CD8-positive, alpha-beta memory T cell (primary cell): ENCODE results near the gene IL18BP. TPM values are rescaled to one million over a fixed set of nuclear protein-coding genes. Genes with fewer than 3 reads are reported as not detected.
A peak's percentile ranks its signal among the peaks of the same experiment; 100 is the strongest.

Experiments
- CTCF ChIA-PET: fragments of 350-600 bp; sonication (Branson Sonifier 250); formaldehyde crosslinking; loops from one replicate; lab custom pipeline; 2021; ENCODE audit warnings: antibody characterized with exemption; lab: Charles Lee
- POLR2A ChIA-PET: fragments of 350-600 bp; sonication (Branson Sonifier 250); formaldehyde crosslinking; loops from one replicate; lab custom pipeline; 2021; ENCODE audit warnings: antibody characterized with exemption; lab: Charles Lee
- DNase-seq, 5 donors: peaks; one replicate each; pipeline versions ENCODE4 v3.0.0 to v3.0.0-alpha.2; 2020 to 2022; ENCODE audit warnings: mixed read lengths in 1 of 5
- H3K27ac ChIP-seq: one replicate; pipeline ENCODE4 v1.7.0; 2013; ENCODE audit warnings: low read depth, mild to moderate bottlenecking, low read length, moderate library complexity
- H3K27me3 ChIP-seq: 2 replicates; pipeline ENCODE4 v1.7.0; 2013; ENCODE audit warnings: low read length, mild to moderate bottlenecking; ENCODE audit not compliant: insufficient read depth, poor library complexity, severe bottlenecking
- H3K36me3 ChIP-seq: 2 replicates; pipeline ENCODE4 v1.7.0; 2013; ENCODE audit warnings: mild to moderate bottlenecking, low read length, moderate library complexity; ENCODE audit not compliant: insufficient read depth
- H3K4me1 ChIP-seq: 2 replicates; pipeline ENCODE4 v1.7.0; 2013; ENCODE audit warnings: mild to moderate bottlenecking, low read length, moderate library complexity; ENCODE audit not compliant: insufficient read depth
- H3K4me3 ChIP-seq: 2 replicates; pipeline ENCODE4 v1.7.0; 2013; ENCODE audit warnings: mild to moderate bottlenecking, low read length
- H3K9me3 ChIP-seq: 2 replicates; pipeline ENCODE4 v1.7.0; 2013; ENCODE audit warnings: mild to moderate bottlenecking, low read length
- H3K27ac Mint-ChIP-seq, 8 donors: one replicate each; pipeline ENCODE4 v1.8.0; 2020 to 2021; ENCODE audit warnings: mixed read lengths in 8 of 8, mild to moderate bottlenecking in 6 of 8, inconsistent platforms in 3 of 8, moderate library complexity in 3 of 8
- H3K27me3 Mint-ChIP-seq, 2 donors: one replicate each; pipeline ENCODE4 v1.8.0; 2020 to 2021; ENCODE audit warnings: mixed read lengths in 2 of 2, mild to moderate bottlenecking in 1 of 2, moderate library complexity in 1 of 2
- H3K36me3 Mint-ChIP-seq, 3 donors: one replicate each; pipeline ENCODE4 v1.8.0; 2020 to 2021; ENCODE audit warnings: mixed read lengths in 3 of 3, inconsistent platforms in 1 of 3, mild to moderate bottlenecking in 1 of 3
- H3K4me1 Mint-ChIP-seq, 3 donors: one replicate each; pipeline ENCODE4 v1.8.0; 2020 to 2021; ENCODE audit warnings: mixed read lengths in 3 of 3, inconsistent platforms in 1 of 3, mild to moderate bottlenecking in 1 of 3
- H3K4me3 Mint-ChIP-seq, 7 donors: one replicate each; pipeline ENCODE4 v1.8.0; 2020 to 2021; ENCODE audit warnings: mixed read lengths in 7 of 7, mild to moderate bottlenecking in 6 of 7, moderate library complexity in 4 of 7, inconsistent platforms in 2 of 7
- H3K9me3 Mint-ChIP-seq, 5 donors: one replicate each; pipeline ENCODE4 v1.8.0; 2020 to 2022; ENCODE audit warnings: mixed read lengths in 5 of 5, mild to moderate bottlenecking in 3 of 5, moderate library complexity in 2 of 5, inconsistent platforms in 1 of 5
- polyA plus RNA-seq: library from polyadenylated mRNA; unstranded; fragments of 300-500 nt; fragmentation: Illumina TruSeq; gene quantifications from one replicate; pipeline ENCODE4 v1.2.3, GENCODE V29; 2021
- total RNA-seq, 2 experiments: library from RNA; stranded (reverse); gene quantifications; one replicate each; pipeline ENCODE4 v1.2.3, GENCODE V29; 2021

The IL18BP gene
- total and polyA plus RNA-seq, 3 experiments from 2014 or later = 8.5 to 21.8 (median 9.5) TPM

DNA sequence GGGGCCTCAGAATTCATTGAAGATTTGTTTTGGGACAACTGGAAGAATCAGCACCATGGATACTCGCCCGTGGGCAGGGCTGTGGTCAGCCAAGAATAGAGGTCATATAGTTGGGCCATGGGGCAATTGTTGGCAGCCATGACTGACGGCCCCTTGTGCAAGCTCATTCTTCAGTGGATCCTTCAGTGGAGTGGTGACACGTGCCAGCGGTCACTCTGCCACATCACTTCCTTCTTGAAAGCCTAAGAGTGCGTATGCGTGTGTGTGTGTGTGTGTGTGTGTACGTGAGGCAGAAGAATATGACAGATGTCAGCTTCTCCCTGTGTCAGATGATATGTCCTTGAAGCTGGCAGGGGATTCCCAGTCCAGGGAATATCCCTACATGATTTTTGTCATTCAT is 1.8 kb upstream of the IL18BP start:
- peaks cover under 1% of the 10 kb centered on the region for H3K36me3 ChIP-seq
- no peaks in the 10 kb centered on the region for H3K9me3 Mint-ChIP-seq
- CTCF ChIA-PET = interaction anchor here (0.8 to 1.3 kb wide), 2 partner anchors 18 to 28 kb away, joined by 3 read pairs; no protein-coding TSS in a partner anchor
- H3K27ac Mint-ChIP-seq = peak overlapping the region in 2 of 8 donors; percentile 52 to 72
- H3K27me3 Mint-ChIP-seq = peaks cover 0 to 3% of the 10 kb centered on the region in 2 donors
- no peaks in the 10 kb centered on the region for H3K9me3 ChIP-seq
- H3K36me3 Mint-ChIP-seq = peaks cover 0 to 25% (median 8%) of the 10 kb centered on the region in 3 donors
- H3K4me3 ChIP-seq = no peak overlapping the region
- peaks cover 23 to 38% (median 24%) of the 10 kb centered on the region in 3 donors for H3K4me1 Mint-ChIP-seq
- DNase-seq = no peak
- no peak overlapping the region for H3K27ac ChIP-seq
- peaks cover 25% of the 10 kb centered on the region for H3K4me1 ChIP-seq
- H3K27me3 ChIP-seq = no peaks in the 10 kb centered on the region
- H3K4me3 Mint-ChIP-seq = peak overlapping the region in 1 of 7 donors; percentile 39
- POLR2A ChIA-PET = no interaction called here

DNA sequence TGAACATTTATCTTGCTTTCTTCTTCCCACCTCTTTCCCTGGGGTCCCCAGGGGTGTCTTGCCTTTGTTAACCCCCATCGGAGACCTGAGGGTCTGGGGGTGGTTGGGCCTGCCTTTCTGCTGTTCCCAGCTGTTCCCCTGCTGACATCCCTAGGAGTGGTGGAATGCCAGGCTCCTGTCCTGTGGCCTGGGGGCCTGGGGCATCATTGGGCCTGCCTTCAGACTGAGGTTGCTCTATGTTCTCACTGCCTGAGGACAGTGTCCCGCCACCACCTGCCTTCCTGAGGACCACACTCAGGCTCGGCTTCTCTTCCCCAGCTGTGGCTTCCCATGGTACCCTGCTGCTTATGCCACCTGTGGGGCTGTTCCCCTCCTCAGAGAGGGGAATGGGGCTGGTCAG is 1.1 kb upstream of the IL18BP start:
- POLR2A ChIA-PET = interaction anchor here (0.6 kb wide), 1 partner anchor 15 kb away, joined by 4 read pairs; no protein-coding TSS in a partner anchor
- H3K9me3 ChIP-seq = no peaks in the 10 kb centered on the region
- no peak for DNase-seq
- H3K36me3 Mint-ChIP-seq = peaks cover 0 to 32% (median 13%) of the 10 kb centered on the region in 3 donors
- peaks cover 25% of the 10 kb centered on the region for H3K4me1 ChIP-seq
- H3K36me3 ChIP-seq = peaks cover 7% of the 10 kb centered on the region
- H3K4me3 ChIP-seq = no peak overlapping the region
- CTCF ChIA-PET = interaction anchor here (0.8 to 1.3 kb wide), 2 partner anchors 10 to 28 kb away, joined by 3 read pairs; no protein-coding TSS in a partner anchor
- H3K27ac ChIP-seq = no peak overlapping the region
- H3K4me3 Mint-ChIP-seq = no peak overlapping the region
- no peaks in the 10 kb centered on the region for H3K27me3 ChIP-seq
- no peaks in the 10 kb centered on the region for H3K9me3 Mint-ChIP-seq
- peaks cover 25 to 42% (median 29%) of the 10 kb centered on the region in 3 donors for H3K4me1 Mint-ChIP-seq
- peak overlapping the region in 1 of 8 donors; percentile 87 for H3K27ac Mint-ChIP-seq
- H3K27me3 Mint-ChIP-seq = peaks cover 0 to 3% of the 10 kb centered on the region in 2 donors

DNA sequence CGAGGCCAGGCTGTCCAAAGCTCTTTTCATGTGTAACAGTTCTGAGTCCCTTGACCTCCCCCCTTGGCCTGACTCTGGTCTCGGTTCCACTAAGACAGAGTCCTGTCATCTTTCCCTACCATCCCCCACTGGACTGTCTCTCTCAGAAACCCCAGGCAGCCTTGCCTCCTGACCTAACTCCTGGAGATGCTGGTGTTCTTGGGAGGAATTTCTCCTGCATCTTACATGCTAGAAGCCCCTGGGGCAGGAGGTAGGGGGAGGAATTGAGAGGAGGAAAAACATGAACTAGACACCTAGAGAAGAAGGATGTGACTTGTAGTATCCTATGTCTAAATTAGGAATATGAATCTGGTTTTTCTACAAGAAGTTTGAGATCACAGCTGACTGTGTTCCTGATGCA is 648 bp upstream of the IL18BP start:
- Histone ChIP-seq H3K9me3 (no peaks in the 10 kb centered on the region), H3K4me1 (peaks cover 25% of the 10 kb centered on the region), H3K27me3 (no peaks in the 10 kb centered on the region), H3K36me3 (peaks cover 8% of the 10 kb centered on the region), H3K27ac (no peak overlapping the region), H3K4me3 (no peak overlapping the region)
- H3K4me3 Mint-ChIP-seq = peak overlapping the region in 5 of 7 donors; percentile 86 to 91 (median 88)
- no peak for DNase-seq
- H3K27ac Mint-ChIP-seq = peak overlapping the region in 7 of 8 donors; percentile 78 to 99 (median 95)
- ChIA-PET CTCF (interaction anchor here (1.3 kb wide), 1 partner anchor 10 kb away, joined by 3 read pairs; no protein-coding TSS in a partner anchor), POLR2A (interaction anchor here (0.6 kb wide), 1 partner anchor 15 kb away, joined by 4 read pairs; no protein-coding TSS in a partner anchor)
- peaks cover 0 to 35% (median 12%) of the 10 kb centered on the region in 3 donors for H3K36me3 Mint-ChIP-seq
- peaks cover 25 to 42% (median 29%) of the 10 kb centered on the region in 3 donors for H3K4me1 Mint-ChIP-seq
- H3K27me3 Mint-ChIP-seq = peaks cover 0 to 3% of the 10 kb centered on the region in 2 donors
- no peaks in the 10 kb centered on the region for H3K9me3 Mint-ChIP-seq

DNA sequence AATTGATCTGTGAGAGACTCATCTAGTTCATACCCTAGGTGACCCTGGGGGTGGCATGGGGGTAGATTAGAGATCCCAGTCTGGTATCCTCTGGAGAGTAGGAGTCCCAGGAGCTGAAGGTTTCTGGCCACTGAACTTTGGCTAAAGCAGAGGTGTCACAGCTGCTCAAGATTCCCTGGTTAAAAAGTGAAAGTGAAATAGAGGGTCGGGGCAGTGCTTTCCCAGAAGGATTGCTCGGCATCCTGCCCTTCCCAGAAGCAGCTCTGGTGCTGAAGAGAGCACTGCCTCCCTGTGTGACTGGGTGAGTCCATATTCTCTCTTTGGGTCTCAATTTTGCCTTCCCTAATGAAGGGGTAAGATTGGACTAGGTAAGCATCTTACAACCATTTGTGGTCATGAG is 653 bp downstream of the IL18BP start:
- H3K36me3 Mint-ChIP-seq = peaks cover 0 to 46% (median 12%) of the 10 kb centered on the region in 3 donors
- H3K9me3 Mint-ChIP-seq = no peaks in the 10 kb centered on the region
- H3K27ac ChIP-seq = peak overlapping the region; percentile 32
- POLR2A ChIA-PET = interaction anchor here (0.5 to 0.9 kb wide), 2 partner anchors 77 to 278 kb away, joined by 3 to 7 read pairs; no protein-coding TSS in a partner anchor
- H3K27me3 Mint-ChIP-seq = peaks cover 0 to 3% of the 10 kb centered on the region in 2 donors
- H3K4me1 Mint-ChIP-seq = peaks cover 25 to 42% (median 29%) of the 10 kb centered on the region in 3 donors
- peak overlapping the region; percentile 64 for H3K4me3 ChIP-seq
- no peaks in the 10 kb centered on the region for H3K9me3 ChIP-seq
- H3K27ac Mint-ChIP-seq = peak overlapping the region; percentile 78 to 99 (median 96)
- no peaks in the 10 kb centered on the region for H3K27me3 ChIP-seq
- H3K36me3 ChIP-seq = peaks cover 14% of the 10 kb centered on the region
- H3K4me1 ChIP-seq = peaks cover 25% of the 10 kb centered on the region
- peak overlapping the region; percentile 86 to 91 (median 90) for H3K4me3 Mint-ChIP-seq
- CTCF ChIA-PET = interaction anchor here (1.0 kb wide), 1 partner anchor 26 kb away, joined by 3 read pairs; no protein-coding TSS in a partner anchor
- no peak for DNase-seq

DNA sequence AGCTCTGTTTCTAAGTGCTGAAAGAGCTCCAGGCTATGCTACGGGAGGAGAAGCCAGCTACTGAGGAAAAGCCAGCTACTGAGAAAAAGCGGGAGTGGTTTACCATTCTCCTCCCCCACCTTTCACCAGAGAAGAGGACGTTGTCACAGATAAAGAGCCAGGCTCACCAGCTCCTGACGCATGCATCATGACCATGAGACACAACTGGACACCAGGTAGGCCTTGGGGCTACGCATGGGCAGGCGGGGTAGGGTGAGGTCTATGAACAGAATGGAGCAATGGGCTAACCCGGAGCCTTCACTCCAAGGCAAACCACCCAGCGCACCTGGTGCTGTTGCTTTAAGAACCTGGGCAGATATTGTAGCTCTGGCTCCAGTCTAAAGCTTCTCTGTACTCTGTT is 1.1 kb downstream of the IL18BP start:
- Mint-ChIP-seq H3K4me1 (peaks cover 25 to 42% (median 29%) of the 10 kb centered on the region in 3 donors), H3K36me3 (peaks cover 0 to 50% (median 12%) of the 10 kb centered on the region in 3 donors), H3K9me3 (no peaks in the 10 kb centered on the region), H3K27me3 (peaks cover 0 to 3% of the 10 kb centered on the region in 2 donors), H3K27ac (peak overlapping the region; percentile 78 to 99 (median 96)), H3K4me3 (peak overlapping the region; percentile 86 to 91 (median 90))
- H3K4me3 ChIP-seq = peak overlapping the region; percentile 64
- peaks cover 16% of the 10 kb centered on the region for H3K36me3 ChIP-seq
- ChIA-PET CTCF (interaction anchor here (1.0 to 1.1 kb wide), 2 partner anchors 16 to 25 kb away, joined by 3 to 4 read pairs; no protein-coding TSS in a partner anchor), POLR2A (interaction anchor here (0.5 to 0.9 kb wide), 2 partner anchors 77 to 279 kb away, joined by 3 to 7 read pairs; no protein-coding TSS in a partner anchor)
- DNase-seq = no peak
- H3K4me1 ChIP-seq = peaks cover 25% of the 10 kb centered on the region
- no peaks in the 10 kb centered on the region for H3K9me3 ChIP-seq
- peak overlapping the region; percentile 32 for H3K27ac ChIP-seq
- no peaks in the 10 kb centered on the region for H3K27me3 ChIP-seq

DNA sequence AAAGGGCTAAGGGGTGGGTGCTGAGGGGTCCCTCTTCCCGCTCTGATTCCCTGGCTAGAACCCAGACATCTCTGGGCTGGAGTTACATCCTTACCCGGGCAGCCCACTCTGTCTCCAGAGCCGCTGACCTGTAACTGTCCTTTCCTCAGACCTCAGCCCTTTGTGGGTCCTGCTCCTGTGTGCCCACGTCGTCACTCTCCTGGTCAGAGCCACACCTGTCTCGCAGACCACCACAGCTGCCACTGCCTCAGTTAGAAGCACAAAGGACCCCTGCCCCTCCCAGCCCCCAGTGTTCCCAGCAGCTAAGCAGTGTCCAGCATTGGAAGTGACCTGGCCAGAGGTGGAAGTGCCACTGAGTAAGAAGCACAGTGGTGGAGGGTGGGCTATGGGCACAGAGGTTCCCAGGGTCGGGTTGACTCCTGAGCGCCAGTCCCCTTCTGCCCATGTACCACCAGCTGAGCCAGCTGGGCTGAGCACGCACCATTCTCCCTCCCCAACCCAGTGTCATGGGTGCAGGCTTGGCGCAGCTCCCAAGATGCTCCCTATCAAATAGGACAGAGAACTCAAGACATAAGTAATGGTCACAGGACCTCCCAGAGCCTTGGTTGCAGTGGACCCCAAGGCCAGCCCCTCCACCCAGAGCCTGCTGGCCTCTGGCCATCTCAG is 1.6 kb downstream of the IL18BP start:
- no peak overlapping the region for H3K27ac ChIP-seq
- peaks cover 21% of the 10 kb centered on the region for H3K36me3 ChIP-seq
- ChIA-PET POLR2A (interaction anchor here (0.5 to 0.9 kb wide), 2 partner anchors 76 to 279 kb away, joined by 3 to 7 read pairs; no protein-coding TSS in a partner anchor), CTCF (interaction anchor here (1.0 to 1.1 kb wide), 2 partner anchors 15 to 25 kb away, joined by 3 to 4 read pairs; no protein-coding TSS in a partner anchor)
- H3K4me3 ChIP-seq = no peak overlapping the region
- peaks cover 25% of the 10 kb centered on the region for H3K4me1 ChIP-seq
- no peak for DNase-seq
- H3K27me3 ChIP-seq = no peaks in the 10 kb centered on the region
- H3K4me3 Mint-ChIP-seq = peak overlapping the region in 2 of 7 donors; percentile 54 to 86
- peaks cover 0 to 55% (median 12%) of the 10 kb centered on the region in 3 donors for H3K36me3 Mint-ChIP-seq
- H3K27me3 Mint-ChIP-seq = peaks cover 0 to 3% of the 10 kb centered on the region in 2 donors
- no peaks in the 10 kb centered on the region for H3K9me3 ChIP-seq
- no peaks in the 10 kb centered on the region for H3K9me3 Mint-ChIP-seq
- peak overlapping the region in 4 of 8 donors; percentile 21 to 95 (median 59) for H3K27ac Mint-ChIP-seq
- peaks cover 25 to 42% (median 29%) of the 10 kb centered on the region in 3 donors for H3K4me1 Mint-ChIP-seq

DNA sequence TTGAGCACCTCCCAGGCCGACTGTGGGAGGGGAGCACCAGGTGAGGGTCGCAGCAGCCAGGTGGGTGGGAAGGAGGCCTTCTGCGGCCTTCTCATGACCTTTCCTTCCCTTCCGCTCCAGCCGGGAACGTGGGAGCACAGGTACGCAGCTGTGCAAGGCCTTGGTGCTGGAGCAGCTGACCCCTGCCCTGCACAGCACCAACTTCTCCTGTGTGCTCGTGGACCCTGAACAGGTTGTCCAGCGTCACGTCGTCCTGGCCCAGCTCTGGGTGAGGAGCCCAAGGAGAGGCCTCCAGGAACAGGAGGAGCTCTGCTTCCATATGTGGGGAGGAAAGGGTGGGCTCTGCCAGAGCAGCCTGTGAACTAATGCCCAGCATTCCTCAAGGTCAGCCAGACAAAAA is 2.6 kb downstream of the IL18BP start:
- H3K4me1 ChIP-seq = peaks cover 25% of the 10 kb centered on the region
- Mint-ChIP-seq H3K27ac (peak overlapping the region in 3 of 8 donors; percentile 17 to 67 (median 47)), H3K9me3 (no peaks in the 10 kb centered on the region), H3K4me1 (peaks cover 25 to 42% (median 29%) of the 10 kb centered on the region in 3 donors), H3K4me3 (no peak overlapping the region), H3K36me3 (peaks cover 0 to 62% (median 14%) of the 10 kb centered on the region in 3 donors), H3K27me3 (peaks cover 0 to 3% of the 10 kb centered on the region in 2 donors)
- DNase-seq = no peak
- no peak overlapping the region for H3K4me3 ChIP-seq
- peaks cover 30% of the 10 kb centered on the region for H3K36me3 ChIP-seq
- H3K27me3 ChIP-seq = no peaks in the 10 kb centered on the region
- ChIA-PET POLR2A (no interaction called here), CTCF (no interaction called here)
- H3K27ac ChIP-seq = no peak overlapping the region
- no peaks in the 10 kb centered on the region for H3K9me3 ChIP-seq
